GM23248 (cell line): Measurements from ENCODE around the gene MAST1. TPM values are rescaled to one million over a fixed set of nuclear protein-coding genes. Genes with fewer than 3 reads are reported as not detected.

Experiments used
- DNase-seq: peaks from one replicate; pipeline ENCODE4 v3.0.0-alpha.2; 2015
- H2AFZ ChIP-seq: fragments of 200-600 bp; sonication (generic); 2 replicates; pipeline ENCODE4 v1.6.1; 2016; ENCODE audit warnings: antibody characterized with exemption
- H3F3A ChIP-seq: fragments of 200-600 bp; sonication (generic); 2 replicates; pipeline ENCODE4 v1.6.1; 2016; ENCODE audit warnings: mild to moderate bottlenecking, antibody characterized with exemption, mixed run types; ENCODE audit not compliant: insufficient read depth
- H3K27ac ChIP-seq: fragments of 200-600 bp; sonication (generic); 2 replicates; pipeline ENCODE4 v1.5.1; 2016; ENCODE audit warnings: mild to moderate bottlenecking
- H3K27me3 ChIP-seq: fragments of 200-600 bp; sonication (generic); replicated peaks from 2 replicates; pipeline ENCODE4 v1.6.1; 2016; ENCODE audit warnings: mild to moderate bottlenecking; ENCODE audit not compliant: insufficient read depth
- H3K36me3 ChIP-seq: fragments of 200-600 bp; sonication (generic); 2 replicates; pipeline ENCODE4 v1.6.1; 2016; ENCODE audit warnings: low read depth, mild to moderate bottlenecking
- H3K4me1 ChIP-seq: fragments of 200-600 bp; sonication (generic); 2 replicates; pipeline ENCODE4 v1.6.1; 2016; ENCODE audit warnings: mild to moderate bottlenecking; ENCODE audit not compliant: insufficient read depth
- H3K4me2 ChIP-seq: fragments of 200-600 bp; sonication (generic); one replicate; pipeline ENCODE4 v1.6.1; 2016; ENCODE audit warnings: mild to moderate bottlenecking; ENCODE audit not compliant: unreplicated experiment
- H3K4me3 ChIP-seq: fragments of 200-600 bp; sonication (generic); 2 replicates; pipeline ENCODE4 v1.5.1; 2016; ENCODE audit warnings: mild to moderate bottlenecking
- H3K79me2 ChIP-seq: fragments of 200-600 bp; sonication (generic); 2 replicates; pipeline ENCODE4 v1.6.1; 2016; ENCODE audit warnings: mild to moderate bottlenecking; ENCODE audit not compliant: insufficient read depth
- H3K9ac ChIP-seq: fragments of 200-600 bp; sonication (generic); 2 replicates; pipeline ENCODE4 v1.6.1; 2016; ENCODE audit warnings: mild to moderate bottlenecking
- H3K9me2 ChIP-seq: fragments of 200-600 bp; sonication (generic); 2 replicates; pipeline ENCODE4 v1.6.1; 2016; ENCODE audit warnings: mixed run types, mild to moderate bottlenecking, moderate library complexity; ENCODE audit not compliant: insufficient read depth
- H3K9me3 ChIP-seq: fragments of 200-600 bp; sonication (generic); one replicate; pipeline ENCODE4 v1.6.1; 2017; ENCODE audit warnings: low read depth
- H4K20me1 ChIP-seq: fragments of 200-600 bp; sonication (generic); 2 replicates; pipeline ENCODE4 v1.6.0; 2016; ENCODE audit not compliant: insufficient read depth
- EZH2 ChIP-seq: fragments of 200-600 bp; sonication (generic); IDR thresholded peaks from 2 replicates; pipeline ENCODE4 v1.6.1; 2018; ENCODE audit warnings: antibody characterized with exemption, mild to moderate bottlenecking; ENCODE audit not compliant: insufficient read depth, poor library complexity, severe bottlenecking
- EZH2phosphoT487 ChIP-seq: fragments of 200-600 bp; sonication (generic); IDR thresholded peaks from 2 replicates; pipeline ENCODE4 v1.6.1; 2018; ENCODE audit warnings: antibody characterized with exemption, moderate library complexity, mild to moderate bottlenecking, low read depth; ENCODE audit not compliant: insufficient read depth
- WGBS, 2 experiments: methylation state at CpG; one replicate each; pipeline ENCODE4 v1.1.6; 2015 to 2017; ENCODE audit warnings: low lambda C conversion rate in 2 of 2, low coverage in 1 of 2; ENCODE audit errors: missing lambda C conversion rate in 2 of 2; 5-methylcytosine and 5-hydroxymethylcytosine counted together
- in situ Hi-C: fragments of 300-500 bp; cut with MboI; formaldehyde crosslinking; loops from 2 replicates; pipeline ENCODE4 v1.15.0; 2020
- polyA plus RNA-seq: library from polyadenylated mRNA; unstranded; fragments of >200 nt; fragmentation: Nextera tagmentation; extraction: Ambion mirVana; gene quantifications from 2 replicates; pipeline ENCODE4 v1.2.1, GENCODE V29; 2016
- total RNA-seq: library from RNA; depleted of rRNA; stranded (reverse); fragments of >200 nt; shearing (Covaris generic); gene quantifications from 2 replicates; pipeline ENCODE4 v1.2.3, GENCODE V29; 2014

Gene MAST1
- total and polyA plus RNA-seq, 2 experiments from 2014 or later = 0.24 TPM; not detected in 1

DNA sequence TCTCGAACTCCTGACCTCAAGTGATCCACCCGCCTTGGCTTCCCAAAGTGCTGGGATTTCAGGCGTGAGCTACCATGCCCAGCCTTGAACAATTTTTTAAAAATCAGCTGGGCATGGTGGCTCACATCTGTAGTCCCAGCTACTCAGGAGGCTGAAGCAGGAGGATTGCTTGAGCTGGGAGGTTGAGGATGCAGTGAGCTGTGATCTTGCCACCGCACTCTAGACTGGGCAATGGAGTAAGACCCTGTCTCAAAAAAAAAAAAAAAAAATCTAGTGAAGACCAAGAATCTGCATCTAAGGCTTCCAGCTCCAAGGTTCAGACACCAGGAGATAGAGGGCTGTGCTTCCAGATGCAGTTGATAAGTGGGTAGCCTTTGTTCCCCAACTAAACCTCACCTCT is 25.8 kb downstream of the MAST1 start:
- Histone ChIP-seq H3K9me3 (no peaks in the 10 kb centered on the region), H3K4me1 (no peaks in the 10 kb centered on the region), H3K4me2 (no peak overlapping the region), H4K20me1 (no peaks in the 10 kb centered on the region), H3K9ac (no peak overlapping the region), H3K9me2 (no peaks in the 10 kb centered on the region), H3K4me3 (no peak overlapping the region), H2AFZ (no peak overlapping the region), H3K36me3 (no peaks in the 10 kb centered on the region), H3K27me3 (no peaks in the 10 kb centered on the region), H3K79me2 (no peaks in the 10 kb centered on the region), H3F3A (no peaks in the 10 kb centered on the region), H3K27ac (no peak overlapping the region)
- no peak for TF ChIP-seq EZH2phosphoT487
- no peak for TF ChIP-seq EZH2
- DNase-seq = no peak
- in situ Hi-C loops = no loop called here
- 61 to 66% methylated on average over 4 of the region's 4 CpGs for WGBS, 2 experiments

DNA sequence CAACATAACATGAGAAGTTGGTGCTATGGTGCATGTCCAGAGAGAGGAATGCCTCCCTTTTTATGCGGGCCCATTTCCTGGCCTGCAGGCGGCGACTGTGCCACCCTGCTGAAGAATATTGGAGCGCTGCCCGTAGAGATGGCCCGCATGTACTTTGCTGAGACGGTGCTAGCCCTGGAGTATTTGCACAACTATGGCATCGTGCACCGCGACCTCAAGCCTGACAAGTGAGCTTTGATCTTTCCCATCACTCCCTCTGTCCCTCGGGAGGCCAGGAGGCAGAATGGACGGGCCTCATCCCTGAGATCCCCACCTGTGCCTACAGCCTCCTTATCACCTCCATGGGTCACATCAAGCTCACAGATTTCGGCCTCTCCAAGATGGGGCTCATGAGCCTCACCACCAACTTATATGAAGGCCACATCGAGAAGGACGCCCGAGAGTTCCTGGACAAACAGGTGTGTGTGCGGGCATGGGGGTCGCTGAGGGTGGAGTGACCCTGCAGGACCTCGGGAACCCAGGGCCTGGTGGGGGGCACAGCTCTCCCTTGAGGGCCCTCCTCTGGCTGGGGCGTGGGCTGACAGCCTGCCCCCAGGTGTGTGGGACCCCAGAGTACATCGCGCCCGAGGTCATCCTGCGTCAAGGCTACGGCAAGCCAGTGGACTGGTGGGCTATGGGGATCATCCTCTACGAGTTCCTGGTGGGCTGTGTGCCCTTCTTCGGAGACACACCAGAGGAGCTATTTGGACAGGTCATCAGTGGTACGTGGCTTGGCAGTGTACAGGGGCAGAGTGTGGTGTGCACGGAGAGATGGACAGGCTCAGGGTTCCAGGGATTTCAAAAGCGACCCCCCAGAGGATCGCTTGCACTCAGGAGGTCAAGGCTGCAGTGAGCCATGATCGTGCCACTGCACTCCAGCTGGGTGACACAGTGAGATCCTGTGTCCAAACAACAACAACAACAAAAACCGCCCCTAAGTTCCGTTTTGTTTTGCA is 26.7 kb downstream of the MAST1 start:
- H3K4me1 ChIP-seq = no peaks in the 10 kb centered on the region
- in situ Hi-C loops = no loop called here
- H3K27ac ChIP-seq = no peak overlapping the region
- no peaks in the 10 kb centered on the region for H3K9me3 ChIP-seq
- no peaks in the 10 kb centered on the region for H3K36me3 ChIP-seq
- no peak for DNase-seq
- H4K20me1 ChIP-seq = no peaks in the 10 kb centered on the region
- no peak overlapping the region for H2AFZ ChIP-seq
- H3K4me3 ChIP-seq = no peak overlapping the region
- H3K4me2 ChIP-seq = no peak overlapping the region
- no peak overlapping the region for H3K9ac ChIP-seq
- no peaks in the 10 kb centered on the region for H3K79me2 ChIP-seq
- H3K9me2 ChIP-seq = no peaks in the 10 kb centered on the region
- WGBS, 2 experiments = 85 to 87% methylated on average over 31 to 34 of the region's 34 CpGs
- TF ChIP-seq EZH2phosphoT487 = no peak
- no peak for TF ChIP-seq EZH2
- H3K27me3 ChIP-seq = no peaks in the 10 kb centered on the region
- no peaks in the 10 kb centered on the region for H3F3A ChIP-seq

GRCh38 chr19:12865746-12866415 is 27.6 kb downstream of the MAST1 start:
- in situ Hi-C loops = no loop called here
- Histone ChIP-seq H4K20me1 (no peaks in the 10 kb centered on the region), H3K79me2 (no peaks in the 10 kb centered on the region), H3K27ac (no peak overlapping the region), H3K4me1 (no peaks in the 10 kb centered on the region), H3K9me2 (no peaks in the 10 kb centered on the region), H3F3A (no peaks in the 10 kb centered on the region), H3K9me3 (no peaks in the 10 kb centered on the region), H2AFZ (no peak overlapping the region), H3K9ac (no peak overlapping the region), H3K4me3 (no peak overlapping the region), H3K4me2 (no peak overlapping the region), H3K27me3 (no peaks in the 10 kb centered on the region), H3K36me3 (no peaks in the 10 kb centered on the region)
- DNase-seq = no peak
- 74 to 80% methylated on average over 17 to 19 of the region's 19 CpGs for WGBS, 2 experiments
- TF ChIP-seq EZH2phosphoT487 (no peak), EZH2 (no peak)

DNA sequence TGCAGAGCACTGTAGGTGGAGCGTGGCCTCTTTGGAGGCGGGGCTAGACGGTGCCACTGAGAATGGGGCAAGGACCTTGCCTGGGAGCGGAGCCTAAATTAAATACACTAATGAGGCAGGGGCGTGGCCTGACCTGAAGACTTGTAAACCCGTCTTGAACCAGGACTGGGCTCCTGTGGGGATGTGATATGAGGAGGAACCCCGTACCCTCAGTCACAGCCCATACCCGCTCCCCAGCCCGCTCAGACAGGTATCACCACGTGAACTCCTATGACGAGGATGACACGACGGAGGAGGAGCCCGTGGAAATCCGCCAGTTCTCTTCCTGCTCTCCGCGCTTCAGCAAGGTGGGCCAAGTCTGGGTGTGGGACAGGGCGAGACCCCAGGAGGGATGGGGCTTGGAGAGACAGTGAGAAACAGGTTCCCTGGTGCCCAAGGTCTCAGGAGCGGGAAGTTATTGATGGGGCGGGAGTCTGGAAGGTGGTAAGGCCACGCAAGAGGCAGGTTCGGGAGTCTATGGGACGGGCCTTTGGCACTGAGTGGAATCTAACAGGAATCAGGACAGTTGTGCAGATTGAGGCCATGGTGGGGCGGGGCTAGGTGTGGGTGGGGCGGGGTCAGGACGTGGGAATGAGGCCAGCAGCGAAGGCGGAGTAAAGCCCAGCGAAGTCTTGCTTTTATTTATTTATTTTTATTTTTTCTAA is 28.3 kb downstream of the MAST1 start:
- Histone ChIP-seq H3K79me2 (no peaks in the 10 kb centered on the region), H3K9ac (no peak overlapping the region), H3K36me3 (no peaks in the 10 kb centered on the region), H3K4me2 (no peak overlapping the region), H3K9me3 (no peaks in the 10 kb centered on the region), H2AFZ (no peak overlapping the region), H4K20me1 (no peaks in the 10 kb centered on the region), H3F3A (no peaks in the 10 kb centered on the region), H3K27ac (no peak overlapping the region), H3K4me1 (no peaks in the 10 kb centered on the region), H3K9me2 (no peaks in the 10 kb centered on the region), H3K27me3 (no peaks in the 10 kb centered on the region), H3K4me3 (no peak overlapping the region)
- 81 to 82% methylated on average over 28 to 29 of the region's 29 CpGs for WGBS, 2 experiments
- DNase-seq = no peak
- no peak for TF ChIP-seq EZH2phosphoT487
- TF ChIP-seq EZH2 = no peak
- in situ Hi-C loops = no loop called here
